ENCODE measurements around the gene XAF1.
"Not testable (repeated sequence)": the region's sequence is repeated elsewhere in the genome, so short reads cannot be mapped to it uniquely, and the experiment has no call there.

The XAF1 gene

DNA sequence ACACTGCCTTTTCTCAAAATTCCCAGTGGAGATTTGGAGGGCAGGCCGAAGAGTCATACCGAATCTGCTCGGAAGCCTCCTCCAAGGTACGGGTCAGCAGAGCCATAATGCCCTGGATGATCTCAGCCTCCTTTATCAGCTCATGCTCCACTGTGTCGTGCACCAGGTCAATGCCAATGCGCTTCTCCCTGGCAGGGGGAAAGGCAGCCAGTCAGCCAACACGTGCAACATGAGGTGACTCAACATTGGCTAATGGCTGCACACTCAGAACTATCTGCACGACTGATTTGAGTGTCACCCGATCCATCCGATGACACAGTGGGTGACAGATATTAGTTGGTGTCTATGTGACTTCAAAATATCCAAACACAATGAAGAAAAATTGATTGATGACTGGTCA is 59.9 kb downstream of the XAF1 start:
- peaks cover 5% of the 10 kb centered on the region for H3K9me3 Mint-ChIP-seq
- ATAC-seq = no peak
- peaks cover 40% of the 10 kb centered on the region for H3K27me3 Mint-ChIP-seq
- no peak overlapping the region for H3K27ac Mint-ChIP-seq
- no peaks in the 10 kb centered on the region for H3K36me3 Mint-ChIP-seq
- no peaks in the 10 kb centered on the region for H3K4me1 Mint-ChIP-seq
- no peak overlapping the region for H3K4me3 Mint-ChIP-seq

DNA sequence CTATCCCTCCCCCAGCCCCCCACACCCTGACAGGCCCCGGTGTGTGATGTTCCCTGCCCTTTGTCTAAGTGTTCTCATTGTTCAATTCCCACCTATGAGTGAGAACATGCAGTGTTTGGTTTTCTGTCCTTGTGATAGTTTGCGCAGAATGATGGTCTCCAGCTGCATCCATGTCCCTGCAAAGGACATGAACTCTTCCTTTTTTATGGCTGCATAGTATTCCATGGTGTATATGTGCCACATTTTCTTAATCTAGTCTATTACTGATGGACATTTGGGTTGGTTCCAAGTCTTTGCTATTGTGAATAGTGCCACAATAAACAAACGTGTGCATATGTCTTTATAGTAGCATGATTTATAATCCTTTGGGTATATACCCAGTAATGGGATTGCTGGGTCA is 60.5 kb downstream of the XAF1 start:
- ATAC-seq, H3K27ac Mint-ChIP-seq, H3K4me3 Mint-ChIP-seq, H3K36me3 Mint-ChIP-seq, H3K9me3 Mint-ChIP-seq, H3K4me1 Mint-ChIP-seq: not testable (repeated sequence)
- H3K27me3 Mint-ChIP-seq = peaks cover 40% of the 10 kb centered on the region

DNA sequence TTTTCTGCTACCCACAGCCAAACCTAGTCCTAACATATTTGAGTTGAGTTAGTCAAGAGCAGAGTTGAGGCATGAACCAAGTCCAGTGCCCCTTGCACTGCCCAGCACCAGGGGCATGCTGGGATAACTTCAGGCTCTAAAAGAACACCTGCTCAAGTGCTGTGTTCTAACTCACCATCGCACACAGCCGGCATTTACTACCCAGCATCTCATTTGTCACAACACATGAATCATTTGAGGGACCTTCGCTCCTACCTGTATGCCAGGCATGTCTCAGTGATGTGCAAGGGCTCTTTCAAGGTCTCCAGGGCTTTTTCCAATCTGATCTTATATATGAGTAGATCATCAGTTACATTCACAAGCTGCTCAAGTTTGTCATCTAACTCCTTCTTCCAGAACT is 63.1 kb downstream of the XAF1 start:
- H3K4me3 Mint-ChIP-seq = no peak overlapping the region
- no peak overlapping the region for H3K27ac Mint-ChIP-seq
- no peaks in the 10 kb centered on the region for H3K36me3 Mint-ChIP-seq
- peaks cover 3% of the 10 kb centered on the region for H3K9me3 Mint-ChIP-seq
- peaks cover 16% of the 10 kb centered on the region for H3K27me3 Mint-ChIP-seq
- ATAC-seq = no peak
- no peaks in the 10 kb centered on the region for H3K4me1 Mint-ChIP-seq

DNA sequence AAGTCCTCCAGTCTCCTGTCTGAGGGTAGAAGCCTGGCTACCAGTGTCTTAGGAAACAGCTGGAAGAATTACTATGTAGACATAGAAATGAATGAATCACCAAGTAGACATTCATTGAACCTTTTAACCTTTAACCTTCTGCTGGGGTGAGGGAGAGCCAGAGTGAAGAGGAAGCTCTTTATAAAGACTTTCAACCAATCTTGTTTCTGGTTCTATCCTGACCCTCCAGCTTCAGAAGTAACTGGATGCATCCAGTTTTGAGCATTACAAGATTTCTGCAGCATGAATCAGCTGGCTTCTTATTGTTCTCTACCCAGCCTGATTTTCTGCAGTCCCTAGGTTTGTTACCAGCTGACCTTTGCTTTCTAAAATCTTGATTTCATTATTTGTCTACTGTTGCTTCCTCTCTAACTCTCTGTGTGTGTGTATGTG is 67.2 kb downstream of the XAF1 start:
- Mint-ChIP-seq H3K9me3 (peaks cover 3% of the 10 kb centered on the region), H3K27ac (no peak overlapping the region), H3K4me3 (no peak overlapping the region), H3K27me3 (peaks cover 32% of the 10 kb centered on the region), H3K4me1 (no peaks in the 10 kb centered on the region), H3K36me3 (no peaks in the 10 kb centered on the region)
- ATAC-seq = no peak
